Fibroblast of lung (primary cell): ENCODE data around the gene PPP1R1B. TPM values are rescaled to one million over a fixed set of nuclear protein-coding genes. Genes with fewer than 3 reads are reported as not detected.

Experiments used
- DNase-seq, 2 donors: peaks; one replicate each; pipeline versions ENCODE4 v3.0.0 to v3.0.0-alpha.2; 2010; ENCODE audit warnings: low read depth in 2 of 2
- H2AFZ ChIP-seq: 2 replicates; pipeline ENCODE4 v1.5.1; 2012; ENCODE audit warnings: low read length, control low read depth, inconsistent platforms
- H3K27ac ChIP-seq: 2 replicates; pipeline ENCODE4 v1.5.1; 2011; ENCODE audit warnings: low read length, control low read depth; ENCODE audit not compliant: insufficient read depth
- H3K27me3 ChIP-seq: 2 replicates; pipeline ENCODE4 v1.5.1; 2011; ENCODE audit warnings: mild to moderate bottlenecking, low read length; ENCODE audit not compliant: control insufficient read depth, insufficient read depth
- H3K36me3 ChIP-seq: 2 replicates; pipeline ENCODE4 v1.5.1; 2011; ENCODE audit warnings: low read length; ENCODE audit not compliant: control insufficient read depth, insufficient read depth
- H3K4me1 ChIP-seq: 2 replicates; pipeline ENCODE4 v1.5.1; 2011; ENCODE audit warnings: low read length; ENCODE audit not compliant: control insufficient read depth, insufficient read depth; ENCODE audit errors: extremely low read depth
- H3K4me2 ChIP-seq: 2 replicates; pipeline ENCODE4 v1.5.1; 2011; ENCODE audit warnings: low read length, control low read depth; ENCODE audit not compliant: insufficient read depth; ENCODE audit errors: extremely low read depth
- H3K4me3 ChIP-seq, 4 experiments: fragments of 200-600 bp in 1 of 4; sonication (generic) in 1 of 4; replicated peaks in 1 of 4; 2 replicates each; pipeline ENCODE4 v1.5.1; 2011 to 2016; ENCODE audit warnings: low read length in 4 of 4, low read depth in 3 of 4, mild to moderate bottlenecking in 3 of 4, control low read depth in 2 of 4, inconsistent platforms in 1 of 4, mixed read lengths in 1 of 4; ENCODE audit not compliant: insufficient read depth in 1 of 4; ENCODE audit errors: control extremely low read depth in 1 of 4
- H3K79me2 ChIP-seq: 2 replicates; pipeline ENCODE4 v1.5.1; 2012; ENCODE audit warnings: mild to moderate bottlenecking, low read length, inconsistent platforms; ENCODE audit not compliant: control insufficient read depth, insufficient read depth
- H3K9ac ChIP-seq: 2 replicates; pipeline ENCODE4 v1.5.1; 2011; ENCODE audit warnings: mild to moderate bottlenecking, low read length, control low read depth; ENCODE audit not compliant: insufficient read depth
- H3K9me3 ChIP-seq: 2 replicates; pipeline ENCODE4 v1.5.1; 2012; ENCODE audit warnings: low read depth, low read length; ENCODE audit not compliant: control insufficient read depth, insufficient read depth
- H4K20me1 ChIP-seq: 2 replicates; pipeline ENCODE4 v1.5.1; 2011; ENCODE audit warnings: low read length; ENCODE audit not compliant: control insufficient read depth, insufficient read depth; ENCODE audit errors: extremely low read depth
- CTCF ChIP-seq, 2 donors: IDR thresholded peaks in 1 of 2; conservative IDR thresholded peaks in 1 of 2; 1 replicate in 1 of 2; 2 replicates in 1 of 2; pipeline ENCODE4 v1.5.1; 2011 to 2012; ENCODE audit warnings: low read length in 2 of 2, control low read depth in 1 of 2, inconsistent platforms in 1 of 2, low read depth in 1 of 2, mild to moderate bottlenecking in 1 of 2
- EZH2 ChIP-seq: IDR thresholded peaks from 2 replicates; pipeline ENCODE4 v1.5.1; 2012; ENCODE audit warnings: low read length, control low read depth, mild to moderate bottlenecking; ENCODE audit errors: missing control alignments
- polyA plus RNA-seq, 2 donors: library from polyadenylated mRNA; depleted of rRNA in 1 of 2; stranded (reverse) in 1 of 2; unstranded in 1 of 2; fragments of >200 nt; gene quantifications; 2 replicates each; pipeline ENCODE4 v1.2.1, GENCODE V29; 2011 to 2012; ENCODE audit warnings: missing spikeins in 1 of 2
- total RNA-seq: library from RNA; depleted of rRNA; stranded (reverse); fragments of >200 nt; gene quantifications from 2 replicates; pipeline ENCODE4 v1.2.1, GENCODE V29; 2014

Gene PPP1R1B
- total and polyA plus RNA-seq, 2 donors (not counting 1 experiment from before 2014, with no cell fraction given) = under 0.01 to 0.05 TPM

GRCh38 chr17:39639043-39639442, 12.3 kb downstream of the PPP1R1B start:
- no peak overlapping the region for H3K4me3 ChIP-seq
- H3K4me2 ChIP-seq = no peak overlapping the region
- DNase-seq = no peak
- H3K79me2 ChIP-seq = peaks cover 26% of the 10 kb centered on the region
- no peaks in the 10 kb centered on the region for H3K9me3 ChIP-seq
- H3K27ac ChIP-seq = no peak overlapping the region
- no peaks in the 10 kb centered on the region for H3K36me3 ChIP-seq
- peaks cover 1% of the 10 kb centered on the region for H4K20me1 ChIP-seq
- no peak overlapping the region for H2AFZ ChIP-seq
- H3K4me1 ChIP-seq = peaks cover 16% of the 10 kb centered on the region
- no peak overlapping the region for H3K9ac ChIP-seq
- no peak for TF ChIP-seq EZH2
- H3K27me3 ChIP-seq = no peaks in the 10 kb centered on the region

GRCh38 chr17:39639566-39640458, 13.1 kb downstream of the PPP1R1B start:
- Histone ChIP-seq H2AFZ (no peak overlapping the region), H3K9ac (no peak overlapping the region), H3K27ac (no peak overlapping the region), H3K9me3 (no peaks in the 10 kb centered on the region), H3K27me3 (no peaks in the 10 kb centered on the region), H4K20me1 (peaks cover 1% of the 10 kb centered on the region), H3K79me2 (peaks cover 28% of the 10 kb centered on the region), H3K36me3 (no peaks in the 10 kb centered on the region), H3K4me2 (no peak overlapping the region), H3K4me1 (peaks cover 16% of the 10 kb centered on the region), H3K4me3 (no peak overlapping the region)
- no peak for TF ChIP-seq EZH2
- no peak for TF ChIP-seq CTCF (conservative IDR thresholded peaks at IDR 0.05 in 1 of 2, IDR thresholded peaks at IDR 0.05 in 1 of 2; ENCODE audit: low read depth in 1 of 2, low read length in 2 of 2)
- DNase-seq = no peak

GRCh38 chr17:39640591-39641031, 13.9 kb downstream of the PPP1R1B start:
- peaks cover 16% of the 10 kb centered on the region for H3K4me1 ChIP-seq
- no peaks in the 10 kb centered on the region for H3K27me3 ChIP-seq
- no peak overlapping the region for H3K9ac ChIP-seq
- TF ChIP-seq CTCF (conservative IDR thresholded peaks at IDR 0.05 in 1 of 2, IDR thresholded peaks at IDR 0.05 in 1 of 2; ENCODE audit: low read depth in 1 of 2, low read length in 2 of 2) = no peak
- no peak for TF ChIP-seq EZH2
- no peak overlapping the region for H2AFZ ChIP-seq
- no peak overlapping the region for H3K27ac ChIP-seq
- H4K20me1 ChIP-seq = peaks cover 1% of the 10 kb centered on the region
- no peaks in the 10 kb centered on the region for H3K36me3 ChIP-seq
- no peak overlapping the region for H3K4me2 ChIP-seq
- no peaks in the 10 kb centered on the region for H3K9me3 ChIP-seq
- DNase-seq = no peak
- no peak overlapping the region for H3K4me3 ChIP-seq
- H3K79me2 ChIP-seq = peaks cover 28% of the 10 kb centered on the region
